ENCODE measurements around the gene IL1R1. TPM values are rescaled to one million over a fixed set of nuclear protein-coding genes. Genes with fewer than 3 reads are reported as not detected.

The IL1R1 gene
- total and polyA plus RNA-seq, 4 donors = 14.0 to 49.3 (median 29.5) TPM

GRCh38 chr2:102177814-102178478 is 35.4 kb downstream of the IL1R1 start:
- Histone ChIP-seq H3K36me3 (ENCODE audit: control insufficient read depth in 4 of 4, insufficient read depth in 3 of 4, low read depth in 1 of 4, low read length in 3 of 4) (peaks cover 9 to 42% (median 37%) of the 10 kb centered on the region in 4 donors), H3K4me3 (ENCODE audit: low read depth in 1 of 3, low read length in 3 of 3) (no peak overlapping the region), H3K27ac (ENCODE audit: low read depth in 1 of 2, low read length in 2 of 2) (no peak overlapping the region), H3K27me3 (ENCODE audit: control insufficient read depth in 4 of 4, insufficient read depth in 4 of 4, low read length in 3 of 4) (no peaks in the 10 kb centered on the region), H3K4me1 (ENCODE audit: control insufficient read depth in 4 of 4, insufficient read depth in 4 of 4, low read length in 3 of 4) (peaks cover 0 to 1% (median 0%) of the 10 kb centered on the region in 4 donors), H3K9me3 (ENCODE audit: control insufficient read depth in 4 of 4, low read length in 3 of 4) (no peaks in the 10 kb centered on the region), H3K9ac (ENCODE audit: low read depth in 1 of 2, low read length in 2 of 2) (no peak overlapping the region)
- DNase-seq (ENCODE audit: low spot score) = no peak
- WGBS = 86% methylated on average over 7 of the region's 7 CpGs
- TF ChIP-seq YY1 (IDR thresholded peaks at IDR 0.05) (no peak), HNF4A (conservative IDR thresholded peaks at IDR 0.05) (no peak), EGR1 (IDR thresholded peaks at IDR 0.05; ENCODE audit: low read depth in 2 of 2) (no peak), SP1 (IDR thresholded peaks at IDR 0.05) (no peak), NR2F2 (IDR thresholded peaks at IDR 0.05) (no peak), ATF3 (IDR thresholded peaks at IDR 0.05) (no peak), TAF1 (conservative IDR thresholded peaks at IDR 0.05) (no peak), REST (IDR thresholded peaks at IDR 0.05) (no peak), FOXA1 (IDR thresholded peaks at IDR 0.05) (no peak), ZBTB33 (IDR thresholded peaks at IDR 0.05) (no peak), FOXA2 (IDR thresholded peaks at IDR 0.05) (no peak), HNF4G (IDR thresholded peaks at IDR 0.05) (no peak), GABPA (IDR thresholded peaks at IDR 0.05 in 1 of 2, conservative IDR thresholded peaks at IDR 0.05 in 1 of 2) (no peak), JUND (IDR thresholded peaks at IDR 0.05) (no peak), RAD21 (IDR thresholded peaks at IDR 0.05) (no peak), MAX (IDR thresholded peaks at IDR 0.05) (no peak), RXRA (IDR thresholded peaks at IDR 0.05) (no peak), CTCF (IDR thresholded peaks at IDR 0.05; ENCODE audit: low read depth, low read length, missing input control) (no peak)
